GM18907 (cell line): ENCODE results near the gene TTC23.

ENCODE experiments used
- ATAC-seq: cut with Tn5 transposase; IDR thresholded peaks from one replicate; pipeline ENCODE4 v1.9.1; 2021; ENCODE audit warnings: mild to moderate bottlenecking, moderate library complexity; ENCODE audit not compliant: unreplicated experiment

Gene TTC23

GRCh38 chr15:99106417-99107220 is 142.8 kb downstream of the TTC23 start:
- ATAC-seq, result no peak

- peak; percentile 59 for ATAC-seq
These were observed 143.7 kb downstream of the TTC23 start for GRCh38 chr15:99105514-99106341.

DNA sequence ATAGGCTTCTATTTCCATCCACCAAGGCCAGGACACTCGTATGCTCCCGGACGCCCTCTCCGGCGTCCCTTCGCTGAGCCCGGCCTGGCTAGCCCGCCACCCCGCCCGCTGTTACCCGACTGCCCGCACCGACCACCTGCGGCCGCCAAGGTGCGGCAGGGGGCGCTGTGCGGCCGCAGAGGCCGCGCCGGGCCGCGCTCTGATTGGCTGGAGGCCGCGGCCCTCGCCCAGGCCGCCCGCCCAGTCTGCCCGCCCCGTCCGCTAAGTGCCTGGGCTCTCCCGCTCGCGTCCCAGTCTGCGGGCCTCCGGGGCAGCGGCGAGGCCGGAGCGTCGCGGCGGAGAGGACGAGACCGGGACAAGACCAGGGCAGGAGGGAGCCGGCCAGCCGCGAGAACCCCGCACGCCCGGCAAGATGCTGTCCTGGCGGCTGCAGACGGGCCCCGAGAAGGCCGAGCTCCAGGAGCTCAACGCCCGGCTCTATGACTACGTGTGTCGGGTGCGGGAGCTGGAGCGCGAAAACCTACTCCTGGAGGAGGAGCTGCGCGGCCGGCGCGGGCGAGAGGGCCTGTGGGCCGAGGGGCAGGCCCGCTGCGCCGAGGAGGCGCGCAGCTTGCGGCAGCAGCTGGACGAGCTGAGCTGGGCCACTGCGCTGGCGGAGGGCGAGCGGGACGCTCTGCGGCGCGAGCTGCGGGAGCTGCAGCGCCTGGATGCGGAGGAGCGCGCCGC is 144.4 kb downstream of the TTC23 start, which contains the start of gene SYNM:
Gene SYNM, plus strand, starts transcription at position 293 of the 726 bp plus-strand sequence. Its CDS starts 120 bp downstream, at position 413.
- ATAC-seq, result peak; percentile 74

DNA sequence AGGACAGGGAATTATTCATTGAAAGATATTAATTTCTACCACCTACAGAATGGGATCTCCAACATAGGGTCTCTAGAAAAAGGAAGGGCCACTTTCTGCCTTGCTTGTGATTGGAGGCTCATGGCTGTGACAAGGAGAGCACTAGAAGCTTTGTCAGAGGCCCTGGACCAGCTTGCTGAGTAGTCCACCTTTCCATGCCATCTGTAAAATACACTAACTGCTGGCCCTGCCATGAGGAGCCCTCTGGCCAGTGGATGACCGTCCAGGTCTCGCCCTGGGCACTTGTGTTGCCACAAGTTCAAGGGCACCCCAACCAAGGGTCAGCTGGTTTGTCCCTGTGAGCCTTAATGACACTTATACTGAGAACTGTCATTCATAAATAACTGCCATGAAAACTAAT is 146.1 kb downstream of the TTC23 start:
- ATAC-seq, result no peak

DNA sequence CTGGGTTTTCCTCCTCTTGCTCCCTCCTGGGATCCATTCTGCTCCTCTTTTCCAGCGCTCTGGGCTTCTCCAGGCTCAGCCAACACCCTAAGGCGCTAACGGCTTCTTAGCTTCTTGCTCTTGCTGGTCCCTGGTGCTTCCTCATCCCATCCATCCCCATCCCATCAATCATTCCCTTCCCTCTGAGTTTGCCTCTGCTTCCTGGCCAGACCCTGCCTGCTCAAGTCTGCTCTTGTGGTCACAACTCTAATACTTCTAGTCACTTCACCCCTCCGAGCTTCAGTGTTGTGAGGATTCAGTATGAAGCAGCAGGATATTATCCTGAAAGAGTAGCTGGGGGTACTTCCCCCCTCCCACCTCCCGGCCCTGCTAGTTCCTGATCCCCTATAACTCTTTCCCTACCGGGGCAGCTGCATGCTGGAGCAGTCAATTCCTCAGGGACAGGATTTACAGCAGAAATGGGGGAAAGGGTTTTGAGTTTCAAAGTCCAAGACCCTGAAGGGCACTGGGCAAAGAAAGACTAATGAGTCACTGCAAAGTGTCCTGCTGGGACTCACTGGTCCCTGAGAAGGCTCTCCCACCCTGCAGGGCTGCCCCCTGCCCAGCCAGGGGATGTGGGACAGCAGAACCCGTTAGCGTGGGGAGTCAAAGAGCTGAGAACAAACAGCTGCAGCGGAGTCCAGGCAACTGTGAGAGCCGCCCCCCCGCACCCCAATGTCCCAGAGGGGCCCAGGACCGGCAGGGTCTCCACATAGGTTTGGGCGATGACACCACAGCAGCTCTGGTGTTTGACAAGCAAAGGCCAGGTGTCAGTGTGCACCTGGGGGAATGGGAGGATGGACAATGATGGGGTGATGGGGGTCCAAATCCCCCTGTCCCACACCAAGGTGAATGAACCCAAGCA is 146.8 kb downstream of the TTC23 start:
- no peak for ATAC-seq

GRCh38 chr15:99101501-99101900 is 147.9 kb downstream of the TTC23 start:
- no peak for ATAC-seq

DNA sequence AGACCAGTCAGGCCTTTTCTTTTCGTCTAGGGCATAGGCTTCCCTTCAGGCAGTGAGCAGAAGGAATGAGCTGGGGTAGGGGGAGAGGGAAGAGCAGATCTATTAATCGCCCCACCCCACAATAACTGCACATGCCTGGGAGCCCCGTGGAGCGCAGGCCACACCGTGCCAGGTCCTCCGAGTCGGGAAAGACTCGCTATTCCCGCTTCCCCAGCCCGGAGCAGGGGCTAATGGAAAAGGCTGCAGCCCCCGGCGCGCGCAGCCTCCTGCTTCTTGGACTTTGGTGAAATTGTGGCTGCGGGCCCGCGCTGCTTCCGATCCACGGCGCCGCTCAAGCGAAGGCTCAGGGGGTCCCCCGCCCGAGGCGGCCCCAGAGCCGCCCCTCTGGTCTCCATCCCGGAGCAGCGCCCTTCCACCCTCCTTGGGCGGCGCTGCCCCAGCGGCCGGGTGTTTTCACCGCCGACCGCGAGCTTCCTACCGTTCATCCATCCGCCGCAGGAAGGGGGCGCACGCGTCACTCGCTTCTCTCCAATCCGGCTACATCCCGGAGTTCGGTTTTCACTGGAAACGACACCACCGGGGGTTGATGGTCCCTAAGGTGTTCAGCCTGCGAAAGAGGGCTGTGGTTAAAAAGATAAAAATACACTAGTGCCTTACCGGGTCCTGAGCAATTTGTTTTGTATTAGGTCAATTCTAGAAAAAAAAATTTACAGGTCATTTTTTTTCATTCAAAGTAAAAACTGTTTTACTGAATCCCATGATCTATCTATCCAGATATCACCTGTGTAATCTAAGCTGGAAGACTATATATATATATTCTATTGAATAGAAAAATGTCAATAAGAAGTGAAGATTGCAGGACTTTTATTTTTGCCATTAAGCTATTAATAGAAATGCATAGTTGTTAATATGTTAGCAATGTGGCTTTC is 148.9 kb downstream of the TTC23 start:
- ATAC-seq, result peak; percentile 40

GRCh38 chr15:99099661-99100060 is 149.7 kb downstream of the TTC23 start:
- no peak for ATAC-seq

DNA sequence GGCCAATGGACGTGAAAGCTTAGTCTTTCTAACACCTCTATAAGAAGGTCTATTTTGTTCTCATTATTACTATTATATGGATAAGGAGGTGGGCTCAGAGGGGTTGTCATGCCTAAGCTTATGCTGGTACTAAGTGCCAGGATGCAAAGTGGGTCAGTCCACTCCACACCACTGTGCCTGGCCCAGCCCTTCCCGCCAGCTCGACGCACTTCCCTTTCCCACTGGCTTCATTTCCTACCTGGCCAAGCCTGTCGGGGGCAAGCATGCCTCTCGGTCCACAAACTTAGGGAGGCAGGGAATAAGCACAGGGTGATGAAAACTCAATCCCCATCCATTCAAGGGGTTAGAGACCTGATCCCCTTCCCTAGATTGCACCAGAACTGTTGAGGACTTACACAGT is 150.4 kb downstream of the TTC23 start:
- no peak for ATAC-seq

DNA sequence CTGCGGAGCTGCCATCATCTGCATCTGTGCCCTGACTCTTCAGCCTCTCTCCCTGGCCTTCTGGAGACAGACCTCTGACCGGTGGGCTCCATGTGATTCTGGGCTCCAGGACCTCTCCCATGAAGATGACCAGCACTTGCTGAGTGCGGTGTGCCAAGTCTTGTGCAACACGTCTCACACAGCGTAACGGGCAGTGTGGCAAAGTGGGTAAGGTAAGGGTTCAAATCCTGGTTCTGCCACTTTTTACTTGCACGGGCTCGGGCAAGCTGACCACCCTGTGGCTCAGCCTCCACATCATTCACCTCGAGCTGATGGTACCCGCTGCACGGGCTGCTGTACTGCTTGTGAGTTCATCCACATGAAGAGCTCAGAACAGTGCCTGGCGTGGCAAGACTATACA is 151.0 kb downstream of the TTC23 start:
- no peak for ATAC-seq

GRCh38 chr15:99097441-99098410 is 151.7 kb downstream of the TTC23 start:
- ATAC-seq, result no peak

DNA sequence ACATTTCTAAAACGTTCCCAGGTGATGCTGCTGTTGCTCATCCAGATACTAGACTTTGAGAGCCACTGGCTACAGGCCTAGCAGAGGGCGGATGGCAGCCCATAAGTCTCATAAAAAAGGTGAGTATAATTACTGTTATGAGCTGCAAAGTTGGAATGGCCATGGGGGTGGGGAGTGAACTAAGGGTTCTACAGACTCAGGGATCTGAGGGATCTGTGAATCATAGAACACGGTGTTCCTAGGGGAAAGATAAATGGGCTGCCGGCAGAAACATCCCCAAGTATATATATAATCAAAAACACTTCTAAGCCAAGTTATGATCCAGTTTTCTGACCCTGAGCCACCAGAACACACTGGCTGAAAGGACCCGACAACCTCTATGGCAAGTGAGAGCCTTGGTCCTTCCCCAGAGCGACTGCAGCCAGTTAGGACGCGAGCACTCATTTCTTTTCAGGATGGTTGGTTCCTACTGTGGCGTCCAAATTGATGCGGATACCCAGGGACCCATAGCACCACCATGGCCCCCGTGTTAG is 152.4 kb downstream of the TTC23 start:
- ATAC-seq, result no peak

DNA sequence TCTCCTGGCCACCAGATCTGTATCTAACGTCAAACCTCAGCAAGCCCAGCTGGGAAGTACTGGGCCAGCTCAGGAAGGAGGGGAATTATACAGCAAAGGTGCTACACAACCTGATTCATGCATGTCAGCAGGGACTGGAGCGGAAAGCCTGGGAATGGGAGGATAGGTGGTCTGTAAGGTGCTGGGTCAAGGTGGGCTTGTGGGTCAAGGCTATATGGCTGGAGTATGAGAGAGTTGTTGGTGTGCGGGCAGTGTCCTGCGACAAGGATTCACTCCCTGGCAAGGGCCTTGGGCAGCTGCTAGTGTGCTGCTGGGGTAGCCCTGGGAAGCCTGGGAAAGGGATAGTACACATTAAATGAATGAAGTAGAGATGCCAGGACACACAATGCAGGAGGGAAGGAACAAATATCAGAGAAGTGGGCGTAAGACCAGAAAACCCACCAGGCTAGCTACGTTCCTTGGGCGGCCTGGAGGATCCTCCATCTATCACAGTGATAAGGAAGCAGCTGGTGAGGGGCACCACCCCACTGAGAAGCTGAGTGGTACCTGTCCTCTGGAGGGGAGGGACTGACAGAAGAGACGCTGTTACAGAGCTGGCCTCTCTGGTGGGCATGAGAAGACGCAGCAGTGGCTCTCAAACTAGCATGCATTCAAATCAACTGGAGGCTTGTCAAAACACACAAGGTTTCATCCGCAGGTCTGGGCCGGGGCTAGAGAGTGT is 153.0 kb downstream of the TTC23 start:
- ATAC-seq, result no peak

DNA sequence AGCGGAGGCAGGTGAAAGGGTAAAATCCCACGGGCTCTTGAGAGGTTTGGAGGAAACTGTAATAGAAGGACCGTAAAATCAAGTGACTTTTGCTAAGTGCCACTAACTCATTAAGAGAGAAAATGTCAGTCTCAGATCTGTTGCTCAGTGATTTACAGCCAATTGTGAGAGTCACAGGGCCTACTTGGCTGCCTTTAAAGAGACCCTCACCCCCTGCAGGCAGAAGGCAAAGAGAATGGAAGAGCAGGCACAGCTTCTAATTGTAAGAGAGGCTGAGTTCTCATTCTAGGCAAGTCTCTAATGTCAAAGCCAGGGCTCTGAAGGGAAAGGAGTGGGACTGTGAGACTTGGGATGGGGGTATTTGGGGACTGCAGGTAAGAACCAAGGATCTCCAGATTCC is 153.8 kb downstream of the TTC23 start:
- ATAC-seq, result no peak

DNA sequence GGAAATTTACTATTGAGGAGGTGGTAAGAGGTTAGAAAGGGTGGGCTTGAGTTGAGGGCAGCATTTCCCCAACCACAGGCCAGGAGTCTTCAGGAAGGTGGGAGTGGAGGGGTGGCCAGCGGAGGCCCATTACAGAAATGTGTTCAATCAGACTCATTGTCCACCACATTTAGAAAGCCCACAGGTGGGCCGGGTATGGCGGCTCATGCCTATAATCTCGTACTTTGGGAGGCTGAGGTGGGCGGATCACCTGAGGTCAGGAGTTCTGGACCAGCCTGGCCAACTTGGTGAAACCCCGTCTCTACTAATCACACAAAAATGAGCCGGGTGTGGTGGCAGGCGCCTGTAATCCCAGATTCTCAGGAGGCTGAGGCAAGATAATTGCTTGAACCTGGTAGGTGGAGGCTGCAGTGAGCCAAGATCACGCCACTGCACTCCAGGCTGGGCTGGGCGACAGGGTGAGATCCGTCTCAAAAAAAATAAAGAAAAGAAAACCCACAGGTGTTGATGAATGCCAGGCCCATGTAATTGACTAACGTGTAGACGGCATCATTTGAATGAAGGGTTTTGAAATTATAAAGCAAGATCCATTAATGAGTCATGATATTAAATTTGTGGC is 156.7 kb downstream of the TTC23 start:
- ATAC-seq, result no peak

- ATAC-seq, result no peak
These were observed 158.4 kb downstream of the TTC23 start for GRCh38 chr15:99090938-99091337.
